HT1080 (cell line): ENCODE data around the gene ACADM. TPM values are rescaled to one million over a fixed set of nuclear protein-coding genes. Genes with fewer than 3 reads are reported as not detected.
"Not testable (repeated sequence)": the region's sequence is repeated elsewhere in the genome, so short reads cannot be mapped to it uniquely, and the experiment has no call there.

ENCODE experiments used
- DNase-seq: peaks from one replicate; pipeline ENCODE4 v3.0.0-alpha.2; 2015; ENCODE audit warnings: low read depth
- polyA plus RNA-seq, 2 experiments: library from polyadenylated mRNA; depleted of rRNA; stranded (reverse); fragments of >200 nt; gene quantifications; 2 replicates each; pipeline ENCODE4 v1.2.3, GENCODE V29; 2015
- total RNA-seq: library from RNA; depleted of rRNA; stranded (reverse); fragments of >200 nt; shearing (Covaris generic); gene quantifications from 2 replicates; pipeline ENCODE4 v1.2.3, GENCODE V29; 2014; rRNA removed

The ACADM gene
- total RNA-seq = 45.1 and 45.4 TPM in 2 replicates
- 43.2 and 48.5 TPM in 2 replicates for polyA plus RNA-seq (2015; cell fraction: cytosol; rRNA removed)
- polyA plus RNA-seq (2015; cell fraction: nucleus; rRNA removed) = 53.7 and 60.1 TPM in 2 replicates

GRCh38 chr1:75724472-75725022, at the start of gene ACADM:
Gene ACADM (plus strand): TSS chr1:75724709. CDS start chr1:75724788, 79 bp downstream.
- peak; percentile 82 for DNase-seq

DNA sequence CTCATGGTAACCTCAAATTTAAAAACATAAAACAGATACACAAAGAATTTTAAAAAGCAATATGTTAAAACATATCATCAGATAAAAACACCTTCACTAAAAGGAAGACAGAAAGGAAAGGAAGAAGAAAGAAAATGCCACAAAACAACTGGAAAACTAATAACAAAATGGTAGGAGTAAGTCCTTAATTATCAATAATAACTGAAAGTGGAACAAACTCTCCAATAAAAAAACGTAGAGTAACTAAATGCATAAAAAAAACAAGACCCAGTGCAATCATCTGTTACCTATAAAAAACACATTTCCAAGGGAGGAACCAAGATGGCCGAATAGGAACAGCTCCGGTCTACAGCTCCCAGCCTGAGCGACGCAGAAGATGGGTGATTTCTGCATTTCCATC, 47.1 kb upstream of the ACADM start:
- DNase-seq = no peak

- DNase-seq = not testable (repeated sequence)
Observed at GRCh38 chr1:75677964-75678363, 46.5 kb upstream of the ACADM start.

DNA sequence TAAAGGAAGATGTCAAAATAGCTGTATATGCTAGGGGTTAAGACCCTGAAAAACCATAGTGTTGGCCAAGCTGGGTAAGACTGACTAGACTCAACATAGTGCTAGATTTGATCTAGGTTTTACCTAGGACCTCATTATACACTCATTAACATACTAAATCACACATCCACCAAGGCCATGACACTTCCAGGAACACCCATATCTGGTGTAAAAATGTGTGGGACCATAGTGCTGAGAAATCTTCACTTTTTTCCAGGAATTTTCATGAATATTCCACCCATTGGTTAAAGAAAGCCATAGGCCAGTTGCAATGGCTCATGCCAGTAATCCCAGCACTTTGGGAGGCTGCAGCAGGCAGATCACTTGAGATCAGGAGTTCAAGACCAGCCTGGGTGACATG, 34.0 kb upstream of the ACADM start:
- DNase-seq = no peak

DNA sequence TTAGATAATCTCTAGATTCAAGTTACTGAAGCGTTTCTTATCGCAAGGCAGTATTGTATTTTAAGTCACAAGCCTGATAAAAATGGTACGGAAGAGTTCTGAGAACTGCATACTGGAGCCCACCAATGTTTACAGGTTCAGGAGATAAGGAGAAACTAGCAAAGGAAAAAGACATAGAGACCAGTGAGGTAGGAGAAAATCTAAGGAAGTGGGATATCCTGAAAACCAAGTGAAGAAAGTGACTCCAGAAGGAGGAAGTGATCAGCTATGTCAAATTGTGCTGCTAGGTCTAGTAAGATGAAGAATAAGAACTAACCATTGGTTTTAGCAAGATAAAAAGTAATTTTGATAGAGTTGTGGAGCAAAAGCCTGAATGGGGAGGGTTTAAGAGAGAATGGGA, 31.0 kb upstream of the ACADM start:
- DNase-seq = no peak

- no peak for DNase-seq
Observed at GRCh38 chr1:75696000-75696399, 28.5 kb upstream of the ACADM start.

GRCh38 chr1:75707191-75707590, 17.3 kb upstream of the ACADM start:
- DNase-seq = no peak

DNA sequence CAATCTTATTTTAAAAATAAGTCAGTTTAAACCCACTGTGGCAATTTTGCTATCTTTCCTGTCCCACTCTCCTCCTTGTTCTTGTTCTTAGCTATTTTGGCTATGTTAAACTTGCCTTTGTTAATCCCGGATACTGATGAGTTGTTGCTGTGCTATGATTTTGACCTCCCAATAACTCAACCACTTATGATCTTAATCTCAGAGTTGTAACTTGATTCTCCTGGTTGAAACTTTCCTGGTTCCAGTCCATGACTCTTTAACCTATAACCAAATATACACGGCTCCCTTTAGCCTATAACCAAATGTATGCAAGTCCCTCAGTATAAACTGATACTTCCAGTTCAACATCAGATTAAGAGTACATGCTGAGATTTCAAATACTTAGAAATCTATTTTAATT, 15.6 kb upstream of the ACADM start:
- DNase-seq = peak; percentile 26

DNA sequence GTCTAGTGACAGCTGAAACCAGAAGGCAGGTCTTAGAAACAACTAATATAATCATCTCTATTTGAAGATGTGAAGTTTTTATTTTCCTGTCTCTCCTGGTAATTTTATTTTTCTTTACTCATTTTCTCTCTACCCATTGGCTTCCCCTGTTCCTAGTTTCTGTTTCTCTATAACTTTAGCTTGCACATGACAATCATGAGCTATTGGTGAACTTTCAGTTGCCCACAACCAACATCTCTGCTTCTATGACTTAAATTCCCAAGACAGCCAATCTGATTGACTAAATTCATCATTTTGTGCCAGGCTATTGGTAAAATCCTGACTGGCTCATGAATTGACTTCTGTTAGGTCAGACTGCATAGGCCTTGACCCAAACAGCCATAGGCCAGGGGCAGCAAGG, 13.7 kb upstream of the ACADM start:
- DNase-seq = no peak

GRCh38 chr1:75711846-75712245, 12.7 kb upstream of the ACADM start:
- DNase-seq = no peak

- no peak for DNase-seq
Observed at GRCh38 chr1:75712306-75712705, 12.2 kb upstream of the ACADM start.

DNA sequence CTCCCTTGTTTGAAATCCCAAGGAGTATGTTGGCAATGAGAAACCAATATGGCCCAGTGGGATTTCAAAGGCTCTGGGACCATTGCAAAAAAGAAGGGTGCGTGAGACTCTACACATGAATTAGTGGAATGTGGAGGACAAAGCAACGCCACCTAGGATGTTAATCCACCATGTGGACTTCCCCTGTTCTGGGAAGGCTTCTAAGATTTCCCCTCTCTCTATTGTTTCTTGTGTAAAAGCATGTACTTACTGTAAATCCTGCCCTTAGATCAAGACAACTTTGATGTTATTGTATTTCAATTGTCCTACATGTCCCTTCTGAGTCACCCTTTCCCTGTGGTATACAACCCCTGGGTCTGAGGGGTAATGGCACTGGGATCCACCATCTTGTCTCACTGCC, 4.7 kb upstream of the ACADM start:
- no peak for DNase-seq

GRCh38 chr1:75720325-75720724, 4.2 kb upstream of the ACADM start:
- no peak for DNase-seq

DNA sequence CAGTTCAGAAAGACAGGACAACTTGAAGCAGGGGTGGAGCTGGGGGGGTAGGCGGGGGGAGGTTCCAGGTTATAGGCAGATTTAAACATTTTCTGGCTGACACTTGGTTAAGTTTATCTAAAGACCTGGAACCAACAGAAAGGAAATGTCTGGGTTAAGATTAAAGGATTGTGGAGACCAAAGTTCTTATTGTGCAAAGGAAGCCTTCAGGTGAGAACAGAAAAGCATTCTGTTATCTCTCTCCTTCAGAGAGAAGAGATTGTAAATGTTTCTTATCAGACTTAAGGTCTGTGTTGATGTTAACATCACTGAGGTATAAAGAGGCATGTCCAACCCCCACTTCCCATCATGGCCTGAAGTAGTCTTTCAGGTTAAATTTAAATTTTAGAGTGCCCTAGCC, 3.7 kb upstream of the ACADM start:
- no peak for DNase-seq

DNA sequence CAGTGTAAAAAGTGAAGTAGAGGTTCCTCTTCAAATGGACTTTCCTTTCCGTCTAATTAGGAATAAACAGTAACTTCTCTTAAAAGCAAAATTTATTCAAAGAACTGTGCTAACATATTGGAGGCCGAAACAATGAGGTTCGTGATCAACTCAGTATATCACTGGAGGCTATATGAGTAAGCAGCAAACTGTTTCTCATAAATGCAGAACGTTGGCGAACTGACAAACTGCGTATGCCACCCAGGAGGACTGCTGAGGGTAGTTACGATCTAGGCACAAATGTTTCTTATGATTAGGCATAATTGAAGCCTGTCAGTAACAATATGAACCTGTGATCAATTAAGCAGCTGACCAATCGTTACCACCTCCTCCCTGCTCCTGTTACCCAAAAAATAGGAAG, 2.3 kb upstream of the ACADM start:
- not testable (repeated sequence) for DNase-seq

DNA sequence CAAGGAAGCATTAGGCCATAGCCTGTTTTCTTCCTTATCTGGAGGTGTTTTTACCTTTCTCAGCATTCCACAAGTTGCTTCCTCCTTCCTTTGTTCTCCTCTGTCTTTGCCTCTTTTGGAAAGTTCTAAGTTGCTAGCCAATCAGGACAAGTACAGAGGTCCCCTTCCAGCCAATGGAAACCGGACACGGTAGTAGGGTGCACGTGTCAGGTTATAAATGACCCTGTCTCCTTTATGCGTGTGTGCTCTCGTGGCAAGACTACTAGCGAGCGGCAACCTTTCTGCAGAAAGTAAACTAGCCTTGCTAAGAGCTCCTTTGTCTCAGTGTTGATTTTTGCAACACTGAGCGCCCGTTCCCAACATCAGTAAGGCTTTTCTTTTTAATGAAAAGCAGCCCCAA, 1.5 kb upstream of the ACADM start:
- DNase-seq = no peak

DNA sequence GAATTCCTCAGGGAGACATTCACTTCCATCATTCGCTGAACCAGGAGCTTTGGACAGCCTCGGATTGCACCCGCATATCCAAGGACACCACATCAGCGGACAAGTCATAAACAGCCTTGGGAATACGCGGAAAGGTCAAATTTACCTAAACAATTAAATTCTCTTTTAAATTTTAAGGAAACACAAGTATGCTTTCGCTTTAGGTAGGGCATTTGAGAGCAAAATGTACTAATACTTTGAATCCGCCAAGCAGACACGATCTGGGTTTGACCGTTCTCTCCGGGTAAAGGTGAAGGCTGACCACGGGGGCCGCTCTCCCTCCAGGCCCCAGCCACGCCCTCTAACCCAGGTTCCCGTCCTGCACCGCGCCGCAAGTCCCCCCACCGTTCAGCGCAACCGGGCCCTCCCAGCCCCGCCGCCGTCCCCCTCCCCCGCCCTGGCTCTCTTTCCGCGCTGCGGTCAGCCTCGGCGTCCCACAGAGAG, 479 bp upstream of the ACADM start:
- peak; percentile 77 for DNase-seq

DNA sequence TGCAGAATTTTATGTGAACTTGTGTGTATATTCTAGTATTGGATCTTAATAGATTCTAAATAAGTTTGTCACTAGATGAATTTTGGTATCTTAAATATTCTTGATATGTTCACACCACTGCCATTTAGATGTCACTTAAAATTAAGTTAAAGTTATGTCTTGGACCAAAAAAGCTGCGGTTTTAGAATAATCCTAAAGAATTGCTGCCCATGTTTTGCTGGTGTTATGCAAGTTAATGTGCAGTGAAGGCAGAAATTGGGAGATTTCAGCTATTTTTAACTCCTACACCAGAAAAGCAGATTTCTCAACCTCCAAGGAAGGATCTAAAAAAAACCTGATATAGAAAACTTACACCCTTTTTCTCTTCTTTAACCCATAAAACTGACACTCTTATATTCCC, 757 bp downstream of the ACADM start:
- DNase-seq = no peak

DNA sequence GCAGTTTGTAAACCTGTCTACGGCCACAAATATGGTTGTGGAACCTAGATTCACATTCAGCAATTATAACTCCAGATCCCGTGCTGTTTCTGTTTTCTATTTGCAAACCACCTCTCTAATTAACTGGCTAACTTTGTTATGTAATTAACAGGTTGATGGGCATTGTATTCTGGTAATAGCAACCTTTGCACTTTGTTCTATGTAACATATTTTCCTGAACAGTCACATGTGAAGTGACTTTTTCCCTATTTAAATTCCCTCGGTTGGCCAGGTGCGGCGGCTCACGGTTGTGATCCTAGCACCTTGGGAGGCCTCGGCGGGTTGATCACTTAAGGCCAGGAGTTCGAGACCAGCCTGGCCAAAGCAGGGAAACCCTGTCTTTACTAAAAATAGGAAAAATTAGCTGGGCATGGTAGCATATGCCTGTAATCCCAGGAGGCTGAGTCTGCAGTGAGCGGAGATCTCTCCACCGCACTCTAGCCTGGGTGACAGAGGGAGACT, 1.4 kb downstream of the ACADM start:
- DNase-seq = no peak

DNA sequence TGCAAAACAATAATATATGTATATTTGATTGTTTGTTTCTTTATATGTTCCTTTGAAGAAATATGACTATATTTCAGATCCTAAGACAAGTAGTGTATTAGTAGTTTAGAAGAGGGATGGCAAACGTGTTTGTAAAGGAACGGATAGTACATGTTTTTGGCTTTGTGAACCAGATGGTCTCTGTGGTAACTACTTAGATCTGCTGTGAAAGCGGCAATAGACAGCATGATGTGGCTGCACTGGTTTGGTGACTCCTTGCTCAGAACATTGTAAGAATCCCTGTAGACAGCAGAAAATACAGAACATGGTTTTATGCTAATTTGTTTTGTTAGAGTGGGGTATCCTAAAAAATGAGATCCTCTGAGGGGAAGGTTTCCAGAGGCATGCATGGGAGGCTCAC, 3.1 kb downstream of the ACADM start:
- no peak for DNase-seq

- no peak for DNase-seq
Observed at GRCh38 chr1:75730432-75730831, 5.9 kb downstream of the ACADM start.

GRCh38 chr1:75731881-75732280, 7.4 kb downstream of the ACADM start:
- peak; percentile 12 for DNase-seq

DNA sequence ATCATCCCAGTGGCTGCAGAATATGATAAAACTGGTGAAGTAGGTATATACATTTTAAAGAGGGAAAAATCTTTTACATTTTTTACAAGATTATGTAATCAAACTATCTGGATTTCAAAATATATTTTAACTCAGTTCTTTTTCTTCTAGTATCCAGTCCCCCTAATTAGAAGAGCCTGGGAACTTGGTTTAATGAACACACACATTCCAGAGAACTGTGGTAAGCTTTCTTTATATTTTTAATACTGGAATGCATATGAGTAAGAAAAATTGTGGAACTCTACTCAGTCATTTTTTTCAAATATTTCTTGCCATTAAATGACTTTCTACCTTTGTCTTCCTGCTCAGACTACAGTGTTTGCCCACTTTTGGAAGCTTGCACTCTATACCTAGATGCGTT, 8.2 kb downstream of the ACADM start:
- no peak for DNase-seq

- DNase-seq = no peak
Observed at GRCh38 chr1:75733661-75734060, 9.2 kb downstream of the ACADM start.
